Upper lobe of right lung (tissue), 1 donor: ENCODE results near the gene CYP2A6. TPM values are rescaled to one million over a fixed set of nuclear protein-coding genes. Genes with fewer than 3 reads are reported as not detected.

ENCODE experiments used
- ATAC-seq: fragments of 200-7000 bp; cut with Tn5 transposase; one replicate; pipeline ENCODE4 v1.9.1; 2020; ENCODE audit warnings: mild to moderate bottlenecking, moderate library complexity
- DNase-seq: peaks from one replicate; pipeline ENCODE4 v3.0.0-alpha.2; 2020
- H3K27ac ChIP-seq: fragments of 200-600 bp; one replicate; pipeline ENCODE4 v1.8.0; 2022
- H3K27me3 ChIP-seq: fragments of 200-600 bp; one replicate; pipeline ENCODE4 v1.8.0; 2022; ENCODE audit warnings: mild to moderate bottlenecking
- H3K36me3 ChIP-seq: fragments of 200-600 bp; one replicate; pipeline ENCODE4 v1.8.0; 2022
- H3K4me1 ChIP-seq: fragments of 200-600 bp; one replicate; pipeline ENCODE4 v1.8.0; 2022
- H3K4me3 ChIP-seq: fragments of 200-600 bp; one replicate; pipeline ENCODE4 v1.8.0; 2022; ENCODE audit warnings: mild to moderate bottlenecking
- H3K9me3 ChIP-seq: fragments of 200-600 bp; one replicate; pipeline ENCODE4 v1.8.0; 2022
- intact Hi-C: fragments of 100-400 bp; cut with DNase I; formaldehyde crosslinking; loops from one replicate; pipeline ENCODE4 v1.11.0; 2022
- total RNA-seq: library from RNA; stranded (reverse); fragmentation: NEBNext Ultra II Directional; extraction: Animal tissue kit (Norgen Biotek cat#: 25700); gene quantifications from one replicate; pipeline ENCODE4 v1.2.1, GENCODE V29; 2021
- TF ChIP-seq, protein P1 (sequence below): fragments of 200-600 bp; IDR thresholded peaks from one replicate; pipeline ENCODE4 v1.8.0; 2022; ENCODE audit warnings: antibody characterized with exemption
- donor health status: DM: no; HTN: yes; CAD: no; lungs with severe emphysema.

Gene CYP2A6
- total RNA-seq, 1 donor from 2014 or later = not detected

DNA sequence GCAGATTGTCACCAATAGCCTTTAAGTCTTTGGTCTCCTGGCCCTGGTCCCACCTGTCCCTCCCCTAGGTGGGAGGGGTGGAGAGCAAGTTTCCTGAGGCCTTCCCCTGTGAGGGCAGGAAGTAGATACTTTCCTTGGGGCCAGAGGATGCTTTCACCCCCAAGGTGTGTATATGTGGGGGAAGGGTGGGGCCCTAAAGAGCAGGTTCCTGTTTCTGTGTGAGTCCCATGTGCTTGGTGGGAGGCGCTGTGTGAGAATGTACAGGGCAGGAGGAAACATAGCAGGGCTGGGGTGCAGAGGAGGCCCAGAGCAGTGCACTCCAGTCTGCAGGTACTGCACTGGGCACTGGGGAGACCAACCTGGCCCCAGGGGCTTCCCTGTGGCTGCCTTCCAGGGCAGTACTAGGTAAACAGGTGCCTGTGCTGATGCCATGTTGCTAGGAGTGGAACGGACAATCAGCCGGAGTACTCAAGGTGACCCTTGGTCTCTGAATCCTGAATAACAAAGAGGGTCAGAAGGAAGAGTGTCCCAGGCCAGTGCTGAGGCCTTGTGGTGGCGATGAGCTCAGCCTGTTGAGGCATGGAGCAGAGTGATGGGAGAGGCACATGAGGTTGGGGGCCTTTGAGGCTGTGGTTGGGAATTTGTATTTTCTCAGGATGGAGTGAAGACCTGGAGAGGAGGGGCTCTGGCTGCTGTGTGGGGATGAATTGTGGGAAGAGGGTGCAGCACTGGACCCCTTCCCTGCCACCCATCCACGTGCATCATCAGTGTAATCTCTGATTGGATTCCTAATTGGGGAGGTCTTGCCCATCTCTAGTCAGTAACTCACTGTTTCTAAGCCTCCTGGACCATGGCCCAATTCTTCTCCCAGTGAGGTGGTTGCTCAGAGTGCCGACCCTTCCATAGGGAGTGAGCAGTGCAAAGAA, 46.1 kb downstream of the CYP2A6 start:
- DNase-seq (peak; percentile 89), ATAC-seq (peak; percentile 11)
- Histone ChIP-seq H3K4me3 (peak overlapping the region; percentile 96), H3K4me1 (peaks cover 76% of the 10 kb centered on the region), H3K36me3 (peaks cover 73% of the 10 kb centered on the region), H3K27ac (peak overlapping the region; percentile 92), H3K27me3 (no peaks in the 10 kb centered on the region), H3K9me3 (no peaks in the 10 kb centered on the region)
- TF ChIP-seq, protein P1, sequence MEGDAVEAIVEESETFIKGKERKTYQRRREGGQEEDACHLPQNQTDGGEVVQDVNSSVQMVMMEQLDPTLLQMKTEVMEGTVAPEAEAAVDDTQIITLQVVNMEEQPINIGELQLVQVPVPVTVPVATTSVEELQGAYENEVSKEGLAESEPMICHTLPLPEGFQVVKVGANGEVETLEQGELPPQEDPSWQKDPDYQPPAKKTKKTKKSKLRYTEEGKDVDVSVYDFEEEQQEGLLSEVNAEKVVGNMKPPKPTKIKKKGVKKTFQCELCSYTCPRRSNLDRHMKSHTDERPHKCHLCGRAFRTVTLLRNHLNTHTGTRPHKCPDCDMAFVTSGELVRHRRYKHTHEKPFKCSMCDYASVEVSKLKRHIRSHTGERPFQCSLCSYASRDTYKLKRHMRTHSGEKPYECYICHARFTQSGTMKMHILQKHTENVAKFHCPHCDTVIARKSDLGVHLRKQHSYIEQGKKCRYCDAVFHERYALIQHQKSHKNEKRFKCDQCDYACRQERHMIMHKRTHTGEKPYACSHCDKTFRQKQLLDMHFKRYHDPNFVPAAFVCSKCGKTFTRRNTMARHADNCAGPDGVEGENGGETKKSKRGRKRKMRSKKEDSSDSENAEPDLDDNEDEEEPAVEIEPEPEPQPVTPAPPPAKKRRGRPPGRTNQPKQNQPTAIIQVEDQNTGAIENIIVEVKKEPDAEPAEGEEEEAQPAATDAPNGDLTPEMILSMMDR = no peak
- intact Hi-C loops = no loop called here

- Histone ChIP-seq H3K4me1 (peaks cover 76% of the 10 kb centered on the region), H3K27ac (peak overlapping the region; percentile 92), H3K9me3 (no peaks in the 10 kb centered on the region), H3K4me3 (peak overlapping the region; percentile 96), H3K36me3 (peaks cover 65% of the 10 kb centered on the region), H3K27me3 (no peaks in the 10 kb centered on the region)
- TF ChIP-seq, protein P1 = no peak
- intact Hi-C loops = no loop called here
- no peak for ATAC-seq
- no peak for DNase-seq
Observed at GRCh38 chr19:40803170-40803856, 46.9 kb downstream of the CYP2A6 start.

DNA sequence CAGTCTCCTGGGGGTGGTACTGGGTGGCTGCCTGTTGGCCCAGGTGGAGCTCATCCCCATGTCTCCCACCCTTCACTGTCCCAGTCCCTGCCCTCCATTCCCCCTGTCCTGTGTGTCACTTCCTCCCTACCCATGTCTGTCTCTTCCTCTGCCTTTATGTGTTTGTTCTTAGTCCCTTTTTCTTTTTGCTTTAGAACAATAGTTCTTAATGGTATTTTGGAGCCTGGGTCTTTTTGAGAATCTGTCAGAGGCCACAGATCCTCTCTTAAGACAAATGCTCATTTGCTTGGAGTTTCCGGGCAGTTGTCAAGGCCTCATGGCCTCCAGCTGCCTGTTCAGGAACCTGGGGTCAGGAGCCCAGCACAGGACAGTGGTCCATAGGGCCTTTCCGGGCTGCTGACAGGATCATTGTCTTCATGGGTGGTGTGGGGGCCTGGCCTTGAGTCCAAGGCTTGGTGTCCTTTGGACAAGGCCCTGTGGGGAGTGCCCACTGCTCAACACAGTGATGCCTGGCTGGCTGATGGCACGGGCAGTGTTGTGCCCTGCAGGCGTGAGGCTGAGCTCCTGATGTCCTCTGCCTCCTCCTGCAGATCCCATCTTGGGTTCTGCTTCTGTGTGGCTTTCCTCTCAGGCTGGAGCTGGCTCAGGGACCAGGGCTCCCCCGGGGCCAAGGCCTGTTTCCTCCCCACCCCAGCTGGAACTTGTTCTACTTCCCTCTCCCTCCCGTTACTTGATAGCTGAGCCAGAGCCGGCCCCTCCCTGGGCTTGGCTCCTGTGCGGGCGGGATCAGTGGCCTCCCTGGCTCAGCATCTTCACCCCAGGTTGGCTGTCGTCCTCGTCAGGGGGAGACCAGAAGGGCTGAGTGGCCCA, 47.7 kb downstream of the CYP2A6 start:
- H3K27me3 ChIP-seq = no peaks in the 10 kb centered on the region
- peaks cover 57% of the 10 kb centered on the region for H3K36me3 ChIP-seq
- intact Hi-C loops = no loop called here
- peak overlapping the region; percentile 92 for H3K27ac ChIP-seq
- H3K9me3 ChIP-seq = no peaks in the 10 kb centered on the region
- peaks cover 81% of the 10 kb centered on the region for H3K4me1 ChIP-seq
- peak; percentile 73 for DNase-seq
- TF ChIP-seq, protein P1 = no peak
- peak overlapping the region; percentile 96 for H3K4me3 ChIP-seq
- no peak for ATAC-seq

DNA sequence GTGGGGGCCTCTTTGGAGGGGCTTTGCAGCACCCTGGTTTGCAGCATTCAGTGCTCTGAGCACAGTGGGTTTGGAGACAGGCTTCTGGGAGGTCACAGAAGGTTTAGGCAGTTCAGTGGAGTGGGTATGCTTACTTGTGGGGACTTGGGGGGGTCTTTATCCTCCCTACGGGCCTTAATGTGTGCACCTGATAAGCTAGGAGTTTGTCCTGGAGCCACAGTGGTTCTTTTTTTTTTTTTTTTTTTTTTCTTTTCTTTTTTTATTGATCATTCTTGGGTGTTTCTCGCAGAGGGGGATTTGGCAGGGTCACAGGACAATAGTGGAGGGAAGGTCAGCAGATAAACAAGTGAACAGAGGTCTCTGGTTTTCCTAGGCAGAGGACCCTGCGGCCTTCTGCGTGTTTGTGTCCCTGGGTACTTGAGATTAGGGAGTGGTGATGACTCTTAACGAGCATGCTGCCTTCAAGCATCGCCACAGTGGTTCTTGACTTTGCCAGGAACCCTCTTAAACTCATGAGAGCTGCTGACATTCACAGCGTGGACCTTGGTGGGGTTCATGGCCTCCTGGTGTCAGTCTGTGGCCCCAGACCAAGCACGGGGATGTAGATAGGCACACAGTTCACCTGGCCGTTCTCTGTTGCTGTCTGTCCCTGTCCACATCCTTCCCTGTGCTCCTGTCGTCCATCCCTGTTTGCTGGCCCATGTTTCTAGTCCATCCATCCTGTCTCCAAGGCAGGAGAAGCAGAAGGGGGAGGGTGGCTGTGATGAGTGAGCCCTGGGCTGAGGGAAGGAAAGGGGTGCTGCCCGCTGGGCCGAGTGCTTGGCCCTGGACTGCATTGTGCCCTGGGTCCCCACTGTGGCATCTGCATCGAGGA, 48.6 kb downstream of the CYP2A6 start:
- peaks cover 75% of the 10 kb centered on the region for H3K4me1 ChIP-seq
- H3K36me3 ChIP-seq = peaks cover 48% of the 10 kb centered on the region
- TF ChIP-seq, protein P1 = no peak
- peak overlapping the region; percentile 96 for H3K4me3 ChIP-seq
- H3K27me3 ChIP-seq = no peaks in the 10 kb centered on the region
- intact Hi-C loops = no loop called here
- H3K9me3 ChIP-seq = no peaks in the 10 kb centered on the region
- peak overlapping the region; percentile 92 for H3K27ac ChIP-seq
- ATAC-seq = no peak
- DNase-seq = peak; percentile 67

DNA sequence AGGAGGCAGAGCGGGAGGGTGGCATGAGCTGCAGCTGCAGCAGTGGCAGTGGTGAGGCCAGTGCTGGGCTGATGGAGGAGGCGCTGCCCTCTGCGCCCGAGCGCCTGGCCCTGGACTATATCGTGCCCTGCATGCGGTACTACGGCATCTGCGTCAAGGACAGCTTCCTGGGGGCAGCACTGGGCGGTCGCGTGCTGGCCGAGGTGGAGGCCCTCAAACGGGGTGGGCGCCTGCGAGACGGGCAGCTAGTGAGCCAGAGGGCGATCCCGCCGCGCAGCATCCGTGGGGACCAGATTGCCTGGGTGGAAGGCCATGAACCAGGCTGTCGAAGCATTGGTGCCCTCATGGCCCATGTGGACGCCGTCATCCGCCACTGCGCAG, 49.3 kb downstream of the CYP2A6 start:
- Histone ChIP-seq H3K27ac (peak overlapping the region; percentile 92), H3K9me3 (no peaks in the 10 kb centered on the region), H3K27me3 (no peaks in the 10 kb centered on the region), H3K36me3 (peaks cover 43% of the 10 kb centered on the region), H3K4me3 (peak overlapping the region; percentile 96), H3K4me1 (peaks cover 68% of the 10 kb centered on the region)
- ATAC-seq (no peak), DNase-seq (peak; percentile 63)
- intact Hi-C loops = no loop called here
- TF ChIP-seq, protein P1 = no peak
